Omental fat pad (tissue), 4 donors: Measurements from ENCODE around the gene ZMIZ1. TPM values are rescaled to one million over a fixed set of nuclear protein-coding genes. Genes with fewer than 3 reads are reported as not detected.

Source experiments
- ATAC-seq: fragments of 150-250 bp; one replicate; pipeline ENCODE4 v1.9.1; 2016; ENCODE audit warnings: mild to moderate bottlenecking, moderate library complexity; ENCODE audit not compliant: low FRiP score
- DNase-seq: peaks from one replicate; pipeline ENCODE4 v3.0.0-alpha.2; 2019; ENCODE audit warnings: low spot score
- CTCF ChIP-seq, 3 donors: fragments of 450-650 bp; IDR thresholded peaks; one replicate each; pipeline ENCODE4 v1.5.1; 2016 to 2017; ENCODE audit warnings: antibody characterized with exemption in 3 of 3, mild to moderate bottlenecking in 3 of 3, moderate library complexity in 2 of 3
- total RNA-seq, 4 donors: library from RNA; depleted of rRNA; stranded (reverse); fragments of >200 nt; gene quantifications; one replicate each; pipeline ENCODE4 v1.1.0, GENCODE V29; 2016

Gene ZMIZ1
- total RNA-seq, 4 donors from 2014 or later = 24.2 to 64.8 (median 43.1) TPM

GRCh38 chr10:79053481-79054202 is 15.1 kb upstream of the ZMIZ1 start:
- DNase-seq (no peak), ATAC-seq (no peak)
- TF ChIP-seq CTCF (IDR thresholded peaks at IDR 0.05) = no peak

- TF ChIP-seq CTCF (IDR thresholded peaks at IDR 0.05) = no peak
- DNase-seq = no peak
- no peak for ATAC-seq
Measured at GRCh38 chr10:79054203-79055099, 14.3 kb upstream of the ZMIZ1 start.

GRCh38 chr10:79055100-79055782 is 13.5 kb upstream of the ZMIZ1 start:
- DNase-seq = no peak
- no peak for TF ChIP-seq CTCF (IDR thresholded peaks at IDR 0.05)

GRCh38 chr10:79055892-79056291 is 12.9 kb upstream of the ZMIZ1 start:
- ATAC-seq = no peak
- no peak for TF ChIP-seq CTCF (IDR thresholded peaks at IDR 0.05)
- no peak for DNase-seq

More at GRCh38 chr10:79055100-79055782, 13.5 kb upstream of the ZMIZ1 start:
- no peak for ATAC-seq

- DNase-seq = no peak
- TF ChIP-seq CTCF (IDR thresholded peaks at IDR 0.05) = no peak
- no peak for ATAC-seq
Measured at GRCh38 chr10:79056361-79056735, 12.4 kb upstream of the ZMIZ1 start.

GRCh38 chr10:79056736-79057391 is 11.9 kb upstream of the ZMIZ1 start:
- TF ChIP-seq CTCF (IDR thresholded peaks at IDR 0.05) = no peak
- DNase-seq (no peak), ATAC-seq (no peak)
